OCI-LY3 (cell line): ENCODE measurements around the gene DNAH7.

Experiments
- H2AFZ ChIP-seq: fragments of 200-600, 300-600 bp; shearing (Covaris generic); 2 replicates; pipeline ENCODE4 v1.6.0; 2014; ENCODE audit warnings: antibody characterized with exemption, low read depth, low read length
- H3K27ac ChIP-seq: fragments of 200-600, 300-600 bp; sonication (generic); 2 replicates; pipeline ENCODE4 v1.5.1; 2014; ENCODE audit warnings: mild to moderate bottlenecking, low read length, moderate library complexity, mixed read lengths
- H3K27me3 ChIP-seq: fragments of 200-600, 300-600 bp; sonication (generic); 2 replicates; pipeline ENCODE4 v1.6.1; 2014; ENCODE audit warnings: low read depth, low read length, mixed read lengths
- H3K36me3 ChIP-seq: fragments of 200-600, 300-600 bp; sonication (generic); replicated peaks from 2 replicates; pipeline ENCODE3; 2014; ENCODE audit warnings: low read depth, low read length, mixed read lengths
- H3K4me1 ChIP-seq: fragments of 300-600, 200-600 bp; sonication (generic); 2 replicates; pipeline ENCODE4 v1.6.1; 2014; ENCODE audit warnings: low read length, mixed read lengths
- H3K4me2 ChIP-seq: fragments of 200-600, 300-600 bp; sonication (generic); 2 replicates; pipeline ENCODE4 v1.6.1; 2014; ENCODE audit warnings: low read length, mixed read lengths
- H3K4me3 ChIP-seq: fragments of 300-600, 200-600 bp; sonication (generic); 2 replicates; pipeline ENCODE4 v1.5.1; 2014; ENCODE audit warnings: antibody characterized with exemption, mild to moderate bottlenecking, low read length, moderate library complexity
- H3K79me2 ChIP-seq: fragments of 300-600, 200-600 bp; shearing (Covaris generic); 2 replicates; pipeline ENCODE4 v1.6.1; 2014; ENCODE audit warnings: mild to moderate bottlenecking, low read length, mixed read lengths
- H3K9ac ChIP-seq: fragments of 300-600, 200-600 bp; shearing (Covaris generic); 2 replicates; pipeline ENCODE4 v1.6.0; 2014; ENCODE audit warnings: mild to moderate bottlenecking, low read length, moderate library complexity
- H3K9me3 ChIP-seq: fragments of 200-600, 300-600 bp; shearing (Covaris generic); 2 replicates; pipeline ENCODE4 v1.6.1; 2014; ENCODE audit warnings: low read length, mixed read lengths; ENCODE audit not compliant: insufficient read depth
- H4K20me1 ChIP-seq: fragments of 200-600, 300-600 bp; sonication (generic); 2 replicates; pipeline ENCODE4 v1.6.1; 2016; ENCODE audit warnings: low read length, mixed read lengths; ENCODE audit not compliant: insufficient read depth
- EZH2phosphoT487 ChIP-seq: fragments of 200-600 bp; shearing (Covaris generic); IDR thresholded peaks from 2 replicates; pipeline ENCODE4 v1.6.1; 2018; ENCODE audit warnings: antibody characterized with exemption, mixed run types, low read depth
- TF ChIP-seq, protein P1 (sequence below): fragments of 200-600, 300-600 bp; sonication (generic); IDR thresholded peaks from 2 replicates; pipeline ENCODE4 v1.5.1; 2014; ENCODE audit warnings: antibody characterized with exemption, low read length, low read depth

The DNAH7 gene

DNA sequence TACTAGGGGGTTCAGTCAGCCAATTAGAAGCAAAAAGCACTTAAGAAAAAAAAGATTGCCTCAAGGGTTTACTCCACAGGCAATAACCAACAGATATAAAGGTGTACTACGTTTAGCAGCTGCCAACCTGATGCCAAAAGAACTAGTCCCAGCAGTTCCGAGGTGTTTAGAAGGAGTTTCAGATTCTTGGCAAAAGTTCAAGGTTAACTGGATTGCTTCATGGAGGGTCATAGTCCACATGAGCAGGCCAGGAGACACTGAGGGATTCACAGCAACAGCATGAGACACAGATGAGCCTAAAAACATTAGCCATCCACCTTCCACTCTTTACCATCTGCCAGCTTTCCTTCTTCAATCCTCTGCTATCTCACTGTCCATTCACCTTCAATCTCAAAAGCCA, 4.9 kb upstream of the DNAH7 start:
- peaks cover 9% of the 10 kb centered on the region; the same call in 1 of the 2 replicates for H3K27me3 ChIP-seq
- H4K20me1 ChIP-seq = no peaks in the 10 kb centered on the region
- H2AFZ ChIP-seq = no peak overlapping the region
- peaks cover 7% of the 10 kb centered on the region; the same call in 1 of the 2 replicates for H3K4me1 ChIP-seq
- TF ChIP-seq, protein P1, sequence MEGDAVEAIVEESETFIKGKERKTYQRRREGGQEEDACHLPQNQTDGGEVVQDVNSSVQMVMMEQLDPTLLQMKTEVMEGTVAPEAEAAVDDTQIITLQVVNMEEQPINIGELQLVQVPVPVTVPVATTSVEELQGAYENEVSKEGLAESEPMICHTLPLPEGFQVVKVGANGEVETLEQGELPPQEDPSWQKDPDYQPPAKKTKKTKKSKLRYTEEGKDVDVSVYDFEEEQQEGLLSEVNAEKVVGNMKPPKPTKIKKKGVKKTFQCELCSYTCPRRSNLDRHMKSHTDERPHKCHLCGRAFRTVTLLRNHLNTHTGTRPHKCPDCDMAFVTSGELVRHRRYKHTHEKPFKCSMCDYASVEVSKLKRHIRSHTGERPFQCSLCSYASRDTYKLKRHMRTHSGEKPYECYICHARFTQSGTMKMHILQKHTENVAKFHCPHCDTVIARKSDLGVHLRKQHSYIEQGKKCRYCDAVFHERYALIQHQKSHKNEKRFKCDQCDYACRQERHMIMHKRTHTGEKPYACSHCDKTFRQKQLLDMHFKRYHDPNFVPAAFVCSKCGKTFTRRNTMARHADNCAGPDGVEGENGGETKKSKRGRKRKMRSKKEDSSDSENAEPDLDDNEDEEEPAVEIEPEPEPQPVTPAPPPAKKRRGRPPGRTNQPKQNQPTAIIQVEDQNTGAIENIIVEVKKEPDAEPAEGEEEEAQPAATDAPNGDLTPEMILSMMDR = no peak
- no peak for TF ChIP-seq EZH2phosphoT487
- no peak overlapping the region for H3K4me3 ChIP-seq
- no peak overlapping the region for H3K4me2 ChIP-seq
- H3K9ac ChIP-seq = no peak overlapping the region
- H3K27ac ChIP-seq = no peak overlapping the region
- no peaks in the 10 kb centered on the region for H3K79me2 ChIP-seq
- no peaks in the 10 kb centered on the region for H3K36me3 ChIP-seq
- no peaks in the 10 kb centered on the region for H3K9me3 ChIP-seq

DNA sequence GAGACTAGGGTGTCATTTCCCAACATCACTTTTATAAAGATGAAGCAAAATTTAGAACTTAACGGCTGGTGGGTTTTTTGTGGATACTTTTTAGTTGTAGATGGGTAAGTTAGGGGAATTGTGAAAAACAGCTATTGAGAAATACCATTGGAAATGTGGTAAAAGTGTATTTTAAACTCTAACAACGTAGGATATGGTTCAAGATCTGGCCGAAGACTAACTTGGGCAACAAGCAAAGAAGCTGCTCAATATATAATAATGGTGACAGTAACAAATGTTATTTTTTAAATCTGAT, 1.6 kb downstream of the DNAH7 start:
- Histone ChIP-seq H3K27ac (no peak overlapping the region), H3K9ac (0 out of 2 replicates have a peak overlapping the region, but pooled peaks have one; percentile 15), H3K4me1 (peaks cover 14% of the 10 kb centered on the region), H3K4me3 (peak overlapping the region; percentile 10; the same call in 1 of the 2 replicates), H3K4me2 (peak overlapping the region; percentile 56), H3K79me2 (no peaks in the 10 kb centered on the region), H2AFZ (0 out of 2 replicates have a peak overlapping the region, but pooled peaks have one; percentile 52), H4K20me1 (no peaks in the 10 kb centered on the region), H3K27me3 (0 out of 2 replicates have a peak, but pooled peaks cover 7% of the 10 kb centered on the region), H3K36me3 (no peaks in the 10 kb centered on the region), H3K9me3 (no peaks in the 10 kb centered on the region)
- TF ChIP-seq, protein P1 = no peak
- no peak for TF ChIP-seq EZH2phosphoT487

DNA sequence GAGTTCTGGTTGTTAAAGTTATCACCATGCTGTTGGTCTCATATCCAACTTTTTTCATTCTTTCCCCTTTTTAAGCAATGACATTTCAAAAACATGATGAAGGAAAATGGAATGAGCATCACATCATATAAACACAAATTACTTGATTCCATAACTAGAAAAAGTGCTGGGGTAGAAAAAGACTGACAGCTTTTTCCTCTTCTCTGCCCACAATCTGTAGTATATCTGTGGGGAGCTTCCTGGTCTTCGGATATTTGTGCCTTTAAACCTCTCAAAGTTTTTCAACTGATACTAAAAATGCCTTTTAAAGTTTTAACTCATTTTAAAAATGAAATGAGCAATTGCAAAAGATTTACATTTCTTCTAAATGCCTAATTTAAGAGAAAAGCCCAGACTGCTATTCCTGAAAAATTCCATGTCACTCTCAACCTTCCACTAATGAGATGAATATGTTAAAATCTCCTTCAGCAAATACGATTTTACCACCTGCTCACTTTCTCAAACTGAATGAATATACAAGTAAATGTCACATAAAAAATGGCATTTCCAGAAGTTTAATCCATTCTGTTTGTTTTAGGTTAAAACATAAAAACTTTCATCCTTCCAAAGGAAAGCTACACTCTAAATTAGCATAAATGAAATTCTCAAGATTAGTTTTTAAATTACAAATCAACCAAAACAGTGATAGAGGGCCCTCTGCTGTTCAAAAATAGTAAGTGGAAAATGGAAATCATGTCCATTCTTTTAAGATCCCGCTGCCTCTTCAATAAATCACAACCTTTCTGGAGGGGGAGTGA, 2.1 kb downstream of the DNAH7 start:
- Histone ChIP-seq H4K20me1 (no peaks in the 10 kb centered on the region), H3K4me1 (peaks cover 14% of the 10 kb centered on the region), H3K9ac (0 out of 2 replicates have a peak overlapping the region, but pooled peaks have one; percentile 15), H2AFZ (0 out of 2 replicates have a peak overlapping the region, but pooled peaks have one; percentile 52), H3K9me3 (no peaks in the 10 kb centered on the region), H3K4me2 (peak overlapping the region; percentile 56), H3K27me3 (0 out of 2 replicates have a peak, but pooled peaks cover 3% of the 10 kb centered on the region), H3K79me2 (no peaks in the 10 kb centered on the region), H3K36me3 (no peaks in the 10 kb centered on the region), H3K27ac (no peak overlapping the region), H3K4me3 (peak overlapping the region; percentile 10; the same call in 1 of the 2 replicates)
- TF ChIP-seq, protein P1 = peak; percentile 75
- TF ChIP-seq EZH2phosphoT487 = no peak

DNA sequence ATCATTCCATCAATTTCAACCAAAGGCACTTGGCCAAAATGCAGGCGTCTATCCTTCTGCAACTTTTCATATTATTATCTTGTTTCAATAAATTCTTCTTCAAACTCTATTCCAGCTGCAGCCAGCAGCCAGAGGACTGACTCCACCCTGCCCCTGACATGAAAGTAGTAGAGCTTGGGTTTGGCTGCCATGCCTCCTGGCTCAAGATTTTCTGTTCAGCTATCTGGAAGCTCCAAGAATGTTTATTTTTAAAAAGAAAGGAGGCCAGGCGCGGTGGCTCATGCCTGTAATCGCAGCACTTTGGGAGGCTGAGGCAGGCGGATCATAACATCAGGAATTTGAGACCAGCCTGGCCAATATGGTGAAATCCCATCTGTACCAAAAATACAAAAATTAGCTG, 4.9 kb downstream of the DNAH7 start:
- Histone ChIP-seq H4K20me1 (no peaks in the 10 kb centered on the region), H3K4me3 (no peak overlapping the region)

More for the DNA sequence above, 4.9 kb downstream of the DNAH7 start:
- Histone ChIP-seq H3K79me2 (no peaks in the 10 kb centered on the region), H3K4me1 (peaks cover 11% of the 10 kb centered on the region), H3K9ac (no peak overlapping the region), H2AFZ (no peak overlapping the region), H3K27ac (no peak overlapping the region), H3K9me3 (no peaks in the 10 kb centered on the region), H3K27me3 (no peaks in the 10 kb centered on the region), H3K36me3 (no peaks in the 10 kb centered on the region), H3K4me2 (no peak overlapping the region)
- TF ChIP-seq EZH2phosphoT487 = no peak
- TF ChIP-seq, protein P1 = no peak
